Liver (tissue), 3 donors: ENCODE results near the gene PTPRN2.

ENCODE experiments used
- CTCF ChIP-seq: fragments of 150-350 bp; IDR thresholded peaks from 2 replicates; pipeline ENCODE4 v1.5.1; 2017; ENCODE audit warnings: improper control_type of control experiment, low read depth, low read length; ENCODE audit not compliant: missing input control
- FOXA1 ChIP-seq: IDR thresholded peaks from 2 replicates; pipeline ENCODE4 v1.6.1; 2016; ENCODE audit warnings: antibody characterized with exemption
- GABPA ChIP-seq, 2 donors: IDR thresholded peaks in 1 of 2; conservative IDR thresholded peaks in 1 of 2; 2 replicates each; pipeline ENCODE4 v1.6.1; 2016; ENCODE audit warnings: antibody characterized with exemption in 2 of 2, mild to moderate bottlenecking in 1 of 2, moderate library complexity in 1 of 2
- NR2F2 ChIP-seq: IDR thresholded peaks from 2 replicates; pipeline ENCODE4 v1.6.1; 2016; ENCODE audit warnings: antibody characterized with exemption
- RAD21 ChIP-seq, 2 donors: IDR thresholded peaks; 2 replicates each; pipeline ENCODE4 v1.6.1; 2016; ENCODE audit warnings: antibody characterized with exemption in 2 of 2, mild to moderate bottlenecking in 2 of 2
- TF ChIP-seq, protein P1 (sequence below): IDR thresholded peaks from 2 replicates; pipeline ENCODE4 v1.6.1; 2016; ENCODE audit warnings: antibody characterized with exemption, mild to moderate bottlenecking
- donor health status: healthy.
- donor health status: healthy.

DNA sequence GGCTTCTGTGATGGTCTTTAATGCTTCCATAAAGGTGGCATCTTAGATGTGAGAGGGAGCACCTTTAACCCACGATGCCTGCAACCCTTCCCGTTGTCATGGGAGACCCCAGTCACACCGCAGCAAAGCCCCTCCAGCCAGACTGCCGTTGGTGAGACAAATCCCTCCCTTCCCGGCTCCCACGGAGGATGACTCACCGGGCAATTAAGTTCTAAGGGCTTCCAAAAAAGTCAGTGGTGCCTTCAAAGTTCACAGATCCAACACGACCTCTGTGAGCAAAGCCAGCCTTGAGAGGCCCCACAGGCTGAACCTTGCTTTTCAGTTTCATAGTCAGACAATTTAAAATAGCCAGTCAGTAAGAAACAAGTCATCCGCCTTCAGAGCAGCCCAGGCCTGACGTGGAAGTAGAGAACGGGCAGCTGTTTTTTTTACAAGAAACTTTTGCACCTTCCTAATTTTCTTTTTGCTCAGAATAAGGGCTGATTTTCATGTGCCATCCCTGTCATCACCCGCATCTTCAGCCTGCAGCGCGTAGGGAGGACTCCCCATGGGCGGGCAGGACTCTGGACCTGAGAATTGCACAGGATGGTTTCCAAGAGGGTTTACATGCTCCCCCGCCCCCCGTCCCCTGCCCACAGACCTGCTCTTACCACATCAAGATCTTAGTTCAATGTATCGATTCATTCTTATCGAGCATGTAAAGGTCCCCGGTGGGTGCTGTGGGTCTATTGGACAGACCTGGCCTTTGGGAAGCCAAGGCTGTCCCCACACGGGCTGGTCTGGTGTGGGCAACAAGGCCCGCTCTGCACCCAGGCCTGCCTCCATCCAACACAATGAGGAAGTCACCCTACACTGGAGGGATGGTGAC is 916.9 kb downstream of the PTPRN2 start:
- no peak for TF ChIP-seq RAD21 (IDR thresholded peaks at IDR 0.05)
- TF ChIP-seq FOXA1 = no peak
- TF ChIP-seq CTCF = no peak
- TF ChIP-seq GABPA (IDR thresholded peaks at IDR 0.05 in 1 of 2, conservative IDR thresholded peaks at IDR 0.05 in 1 of 2) = no peak
- TF ChIP-seq, protein P1, sequence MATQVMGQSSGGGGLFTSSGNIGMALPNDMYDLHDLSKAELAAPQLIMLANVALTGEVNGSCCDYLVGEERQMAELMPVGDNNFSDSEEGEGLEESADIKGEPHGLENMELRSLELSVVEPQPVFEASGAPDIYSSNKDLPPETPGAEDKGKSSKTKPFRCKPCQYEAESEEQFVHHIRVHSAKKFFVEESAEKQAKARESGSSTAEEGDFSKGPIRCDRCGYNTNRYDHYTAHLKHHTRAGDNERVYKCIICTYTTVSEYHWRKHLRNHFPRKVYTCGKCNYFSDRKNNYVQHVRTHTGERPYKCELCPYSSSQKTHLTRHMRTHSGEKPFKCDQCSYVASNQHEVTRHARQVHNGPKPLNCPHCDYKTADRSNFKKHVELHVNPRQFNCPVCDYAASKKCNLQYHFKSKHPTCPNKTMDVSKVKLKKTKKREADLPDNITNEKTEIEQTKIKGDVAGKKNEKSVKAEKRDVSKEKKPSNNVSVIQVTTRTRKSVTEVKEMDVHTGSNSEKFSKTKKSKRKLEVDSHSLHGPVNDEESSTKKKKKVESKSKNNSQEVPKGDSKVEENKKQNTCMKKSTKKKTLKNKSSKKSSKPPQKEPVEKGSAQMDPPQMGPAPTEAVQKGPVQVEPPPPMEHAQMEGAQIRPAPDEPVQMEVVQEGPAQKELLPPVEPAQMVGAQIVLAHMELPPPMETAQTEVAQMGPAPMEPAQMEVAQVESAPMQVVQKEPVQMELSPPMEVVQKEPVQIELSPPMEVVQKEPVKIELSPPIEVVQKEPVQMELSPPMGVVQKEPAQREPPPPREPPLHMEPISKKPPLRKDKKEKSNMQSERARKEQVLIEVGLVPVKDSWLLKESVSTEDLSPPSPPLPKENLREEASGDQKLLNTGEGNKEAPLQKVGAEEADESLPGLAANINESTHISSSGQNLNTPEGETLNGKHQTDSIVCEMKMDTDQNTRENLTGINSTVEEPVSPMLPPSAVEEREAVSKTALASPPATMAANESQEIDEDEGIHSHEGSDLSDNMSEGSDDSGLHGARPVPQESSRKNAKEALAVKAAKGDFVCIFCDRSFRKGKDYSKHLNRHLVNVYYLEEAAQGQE = no peak
- no peak for TF ChIP-seq NR2F2
